Measurements from ENCODE around the gene PIN4.
"Not testable (repeated sequence)": the region's sequence is repeated elsewhere in the genome, so short reads cannot be mapped to it uniquely, and the experiment has no call there.

Gene PIN4
- total RNA-seq: 13.7 to 16.7 reads per million in 2 donors

- DNase-seq: peak; percentile 60
These were observed at the start of gene PIN4 for GRCh38 chrX:72181178-72182125. Gene PIN4, plus strand, starts transcription at chrX:72181757. Its CDS starts 29 bp downstream, at chrX:72181786.

GRCh38 chrX:72132456-72132855, 49.1 kb upstream of the PIN4 start:
- DNase-seq: no peak

GRCh38 chrX:72133851-72134546, 47.6 kb upstream of the PIN4 start:
- no peak for DNase-seq

- DNase-seq: no peak
These were observed 43.6 kb upstream of the PIN4 start for GRCh38 chrX:72137846-72138495.

GRCh38 chrX:72139538-72139937, 42.0 kb upstream of the PIN4 start:
- DNase-seq: no peak

GRCh38 chrX:72141372-72142004, 40.1 kb upstream of the PIN4 start:
- DNase-seq: no peak

- DNase-seq: no peak
These were observed 39.3 kb upstream of the PIN4 start for GRCh38 chrX:72142094-72142793.

- no peak for DNase-seq
These were observed 38.6 kb upstream of the PIN4 start for GRCh38 chrX:72142794-72143608.

GRCh38 chrX:72143609-72143907, 38.0 kb upstream of the PIN4 start:
- DNase-seq: no peak

- DNase-seq: no peak
These were observed 36.4 kb upstream of the PIN4 start for GRCh38 chrX:72145181-72145580.

- DNase-seq: no peak
These were observed 35.0 kb upstream of the PIN4 start for GRCh38 chrX:72146527-72146926.

- no peak for DNase-seq
These were observed 22.8 kb upstream of the PIN4 start for GRCh38 chrX:72158773-72159172.

GRCh38 chrX:72159769-72160168, 21.8 kb upstream of the PIN4 start:
- DNase-seq: no peak

GRCh38 chrX:72165551-72165950, 16.0 kb upstream of the PIN4 start:
- DNase-seq: no peak

- DNase-seq: no peak
These were observed 12.4 kb upstream of the PIN4 start for GRCh38 chrX:72169008-72169728.

GRCh38 chrX:72176289-72176688, 5.3 kb upstream of the PIN4 start:
- DNase-seq: not testable (repeated sequence)

GRCh38 chrX:72176981-72177380, 4.6 kb upstream of the PIN4 start:
- no peak for DNase-seq

- no peak for DNase-seq
These were observed 1.0 kb upstream of the PIN4 start for GRCh38 chrX:72180539-72180938.

- DNase-seq: no peak
These were observed 1.4 kb downstream of the PIN4 start for GRCh38 chrX:72182924-72183323.

GRCh38 chrX:72201836-72202536, 20.4 kb downstream of the PIN4 start:
- DNase-seq: no peak

All from activated gamma-delta T cell (primary cell).